HL-60 (cell line): ENCODE measurements around the gene FIGN.

Source experiments
- GABPA ChIP-seq: IDR thresholded peaks from 2 replicates; pipeline ENCODE4 v1.6.1; 2012; ENCODE audit warnings: low read depth
- POLR2AphosphoS5 ChIP-seq: IDR thresholded peaks from 2 replicates; pipeline ENCODE4 v1.6.1; 2012; ENCODE audit warnings: low read depth
- TF ChIP-seq, protein P1 (sequence below): IDR thresholded peaks from one replicate; pipeline ENCODE4 v1.5.1; 2011; ENCODE audit warnings: low read length, control low read depth, inconsistent platforms; ENCODE audit not compliant: insufficient read depth

DNA sequence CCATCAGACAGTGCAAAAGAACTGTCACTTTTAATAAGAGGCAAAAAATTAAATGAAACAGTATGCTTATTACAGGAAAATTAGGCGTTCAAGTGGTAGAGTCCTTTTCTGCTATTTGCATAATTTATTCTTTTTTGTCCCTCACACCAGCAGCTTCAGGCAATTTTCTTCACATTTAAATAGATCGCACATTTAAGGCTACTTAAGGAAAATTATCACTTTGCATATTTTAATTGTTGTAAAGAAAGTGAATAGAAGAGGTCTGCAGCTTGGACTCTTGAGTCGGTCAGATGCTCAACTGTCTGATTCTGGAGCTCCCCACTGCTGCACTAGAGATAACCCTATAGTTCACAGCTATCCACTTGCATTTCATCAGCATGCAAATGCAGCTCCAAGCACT is 141.3 kb downstream of the FIGN start:
- TF ChIP-seq GABPA (no peak), POLR2AphosphoS5 (no peak)
- TF ChIP-seq, protein P1, sequence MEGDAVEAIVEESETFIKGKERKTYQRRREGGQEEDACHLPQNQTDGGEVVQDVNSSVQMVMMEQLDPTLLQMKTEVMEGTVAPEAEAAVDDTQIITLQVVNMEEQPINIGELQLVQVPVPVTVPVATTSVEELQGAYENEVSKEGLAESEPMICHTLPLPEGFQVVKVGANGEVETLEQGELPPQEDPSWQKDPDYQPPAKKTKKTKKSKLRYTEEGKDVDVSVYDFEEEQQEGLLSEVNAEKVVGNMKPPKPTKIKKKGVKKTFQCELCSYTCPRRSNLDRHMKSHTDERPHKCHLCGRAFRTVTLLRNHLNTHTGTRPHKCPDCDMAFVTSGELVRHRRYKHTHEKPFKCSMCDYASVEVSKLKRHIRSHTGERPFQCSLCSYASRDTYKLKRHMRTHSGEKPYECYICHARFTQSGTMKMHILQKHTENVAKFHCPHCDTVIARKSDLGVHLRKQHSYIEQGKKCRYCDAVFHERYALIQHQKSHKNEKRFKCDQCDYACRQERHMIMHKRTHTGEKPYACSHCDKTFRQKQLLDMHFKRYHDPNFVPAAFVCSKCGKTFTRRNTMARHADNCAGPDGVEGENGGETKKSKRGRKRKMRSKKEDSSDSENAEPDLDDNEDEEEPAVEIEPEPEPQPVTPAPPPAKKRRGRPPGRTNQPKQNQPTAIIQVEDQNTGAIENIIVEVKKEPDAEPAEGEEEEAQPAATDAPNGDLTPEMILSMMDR = no peak
